ENCODE results near the gene CASZ1. TPM values are rescaled to one million over a fixed set of nuclear protein-coding genes. Genes with fewer than 3 reads are reported as not detected.

Gene CASZ1
- total RNA-seq, 1 donor from 2014 or later = 11.8 TPM

DNA sequence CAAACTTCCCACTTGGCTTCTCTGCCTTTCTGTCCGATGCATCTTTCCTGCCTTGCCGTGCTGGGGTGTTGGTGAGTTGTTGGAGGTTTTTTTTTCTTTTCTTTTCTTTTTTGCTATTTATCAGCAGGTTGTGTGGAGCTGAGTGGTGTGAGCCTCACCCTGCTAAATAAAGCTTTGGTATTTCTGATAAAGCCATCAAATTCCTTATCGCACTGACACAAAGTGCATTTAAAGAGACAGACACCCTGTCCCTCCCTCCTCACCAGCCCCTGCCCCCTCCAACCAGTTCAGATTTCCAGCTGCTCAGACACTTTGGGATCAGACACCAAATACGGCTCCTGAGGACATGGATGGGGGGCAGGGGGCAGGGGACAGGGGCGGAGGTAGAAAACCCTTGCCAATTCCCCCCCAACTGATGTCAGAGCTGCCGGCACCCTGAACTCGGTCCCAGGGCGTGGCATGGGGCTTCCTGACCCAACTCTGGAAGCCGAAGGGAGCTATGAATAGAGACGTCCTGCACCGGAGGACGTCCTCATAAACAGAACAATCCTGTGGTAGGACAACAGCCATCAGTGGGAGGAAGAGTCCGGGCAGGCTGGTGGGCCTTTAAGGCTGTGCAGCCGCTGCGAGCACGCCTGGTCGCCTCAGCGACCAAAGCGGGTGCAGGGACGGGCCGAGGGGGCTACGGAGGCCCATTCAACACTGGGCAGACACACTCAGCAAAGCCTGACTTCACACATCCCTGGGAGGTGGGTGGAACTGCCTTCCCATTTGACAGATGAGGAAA lies 79.0 kb downstream of the CASZ1 start:
- no peak for DNase-seq (ENCODE audit: low read depth)
- no peak for TF ChIP-seq CTCF (conservative IDR thresholded peaks at IDR 0.05; ENCODE audit: low read depth, low read length)
- H3K4me3 ChIP-seq (ENCODE audit: low read depth, low read length) = no peak overlapping the region

DNA sequence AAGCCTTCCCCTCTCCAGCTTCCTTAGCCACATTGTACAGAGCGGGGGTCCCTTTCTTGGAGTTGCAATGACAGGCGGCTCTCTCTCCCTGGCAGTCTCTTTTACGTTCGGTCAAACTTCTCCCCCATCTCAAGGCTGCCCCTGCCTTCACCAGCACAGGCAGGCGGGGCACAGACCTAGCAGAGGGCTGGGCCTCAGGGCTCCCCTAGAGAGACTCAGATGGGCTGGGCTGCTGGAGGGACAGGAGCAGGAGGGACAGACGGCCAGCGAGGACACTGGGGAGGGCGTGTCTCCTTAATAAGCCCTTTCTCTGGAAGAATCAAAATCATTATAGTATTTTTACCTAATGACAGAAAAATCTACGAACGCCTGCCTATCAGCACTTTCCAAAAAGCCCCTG lies 79.6 kb downstream of the CASZ1 start:
- no peak for DNase-seq (ENCODE audit: low read depth)
- H3K4me3 ChIP-seq (ENCODE audit: low read depth, low read length) = no peak overlapping the region
- TF ChIP-seq CTCF (conservative IDR thresholded peaks at IDR 0.05; ENCODE audit: low read depth, low read length) = no peak

DNA sequence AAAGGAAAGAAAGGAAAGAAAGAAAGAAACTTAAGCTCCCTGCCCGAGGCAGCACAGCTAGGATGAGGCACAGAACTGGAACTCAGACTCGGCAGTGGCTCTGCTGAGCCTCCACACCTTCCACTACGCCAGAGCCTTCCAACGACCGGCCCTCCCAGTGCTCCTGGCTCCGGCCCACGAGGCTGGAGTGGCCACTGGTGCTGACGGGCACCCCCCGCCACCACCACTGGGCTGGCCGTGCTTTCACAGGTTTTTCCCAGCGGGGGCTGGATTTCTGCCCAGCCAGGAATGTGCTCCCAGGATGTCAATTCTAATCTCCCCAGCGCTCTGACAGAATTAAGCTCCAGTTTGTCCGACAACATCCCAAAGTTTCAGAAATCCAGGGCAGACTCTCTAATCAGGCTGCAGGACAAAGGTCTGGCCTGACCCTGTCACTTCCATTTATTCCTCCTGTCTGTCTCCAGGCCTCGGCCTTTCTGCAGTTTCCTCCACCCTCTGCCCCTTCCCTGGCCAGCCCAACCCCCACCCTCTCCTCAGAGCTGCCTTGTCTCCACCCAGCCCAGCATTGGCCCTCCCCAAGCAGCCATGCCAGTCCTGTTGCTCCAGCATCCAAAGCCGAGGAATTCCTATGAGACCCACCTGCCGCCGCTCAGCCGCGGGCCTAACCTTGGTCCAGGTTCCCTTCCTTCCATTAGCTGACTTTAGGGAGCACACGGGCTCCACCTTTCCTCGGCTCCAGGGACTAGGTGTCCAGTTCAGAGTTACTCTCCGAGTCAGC lies 81.9 kb downstream of the CASZ1 start:
- DNase-seq (ENCODE audit: low read depth) = no peak
- TF ChIP-seq CTCF (conservative IDR thresholded peaks at IDR 0.05; ENCODE audit: low read depth, low read length) = no peak
- H3K4me3 ChIP-seq (ENCODE audit: low read depth, low read length) = no peak overlapping the region

DNA sequence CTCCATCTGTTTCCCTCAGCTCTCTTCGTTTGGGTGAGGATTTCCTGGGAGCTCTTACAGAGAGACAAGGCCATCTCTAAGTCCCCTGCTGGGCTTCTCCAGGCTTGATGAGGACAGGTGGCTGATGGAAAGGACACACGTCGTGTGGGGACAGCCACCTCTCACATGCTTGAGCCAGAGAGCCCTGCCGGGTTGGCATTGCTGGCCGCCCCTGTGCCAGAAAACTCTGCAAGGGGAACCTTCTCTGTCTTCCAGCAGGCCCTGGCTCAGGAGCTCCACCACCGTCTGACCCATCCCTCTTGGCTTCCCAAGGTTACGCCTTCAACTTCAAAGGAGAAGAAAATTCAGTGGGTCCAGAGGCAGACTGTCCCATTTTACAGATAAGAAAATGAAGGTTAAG lies 82.8 kb downstream of the CASZ1 start:
- TF ChIP-seq CTCF (conservative IDR thresholded peaks at IDR 0.05; ENCODE audit: low read depth, low read length) = no peak

GRCh38 chr1:10712568-10713362 lies 83.7 kb downstream of the CASZ1 start:
- TF ChIP-seq CTCF (conservative IDR thresholded peaks at IDR 0.05; ENCODE audit: low read depth, low read length) = no peak
- H3K4me3 ChIP-seq (ENCODE audit: low read depth, low read length) = no peak overlapping the region
- no peak for DNase-seq (ENCODE audit: low read depth)

More for the DNA sequence above, 82.8 kb downstream of the CASZ1 start:
- no peak overlapping the region for H3K4me3 ChIP-seq (ENCODE audit: low read depth, low read length)
- DNase-seq (ENCODE audit: low read depth) = no peak

- no peak overlapping the region for H3K4me3 ChIP-seq (ENCODE audit: low read depth, low read length)
- DNase-seq (ENCODE audit: low read depth) = no peak
- TF ChIP-seq CTCF (conservative IDR thresholded peaks at IDR 0.05; ENCODE audit: low read depth, low read length) = no peak
Measured at GRCh38 chr1:10710489-10710888, 86.0 kb downstream of the CASZ1 start.

Data from epithelial cell of proximal tubule (primary cell).